B cell (primary cell): Measurements from ENCODE around the gene MESP1. TPM values are rescaled to one million over a fixed set of nuclear protein-coding genes. Genes with fewer than 3 reads are reported as not detected.

Experiments
- ATAC-seq: fragments of 200-7000 bp; cut with Tn5 transposase; one replicate; pipeline ENCODE4 v1.10.0; 2021; ENCODE audit warnings: low read depth, mild to moderate bottlenecking, moderate number of reproducible peaks, moderate library complexity
- CTCF ChIA-PET: fragments of 350-600 bp; sonication (Branson Sonifier 250); formaldehyde crosslinking; loops from one replicate; lab custom pipeline; 2021; ENCODE audit warnings: antibody characterized with exemption, inconsistent platforms; lab: Charles Lee
- POLR2A ChIA-PET: fragments of 350-600 bp; sonication (Branson Sonifier 250); formaldehyde crosslinking; loops from one replicate; lab custom pipeline; 2021; ENCODE audit warnings: antibody characterized with exemption; lab: Charles Lee
- DNase-seq: peaks from one replicate; pipeline ENCODE4 v3.0.0; 2013
- H2AFZ ChIP-seq: 2 replicates; pipeline ENCODE4 v1.6.1; 2012; ENCODE audit warnings: mild to moderate bottlenecking, low read depth, low read length; ENCODE audit not compliant: insufficient read depth, poor library complexity, severe bottlenecking
- H3K27ac ChIP-seq, 2 donors: 1 replicate in 1 of 2; 2 replicates in 1 of 2; pipeline ENCODE4 v1.5.1; 2012 to 2013; ENCODE audit warnings: low read length in 2 of 2, mild to moderate bottlenecking in 2 of 2, moderate library complexity in 1 of 2
- H3K27me3 ChIP-seq, 4 experiments: fragments of 200-600 bp in 1 of 4; sonication (generic) in 1 of 4; replicated peaks in 1 of 4; 1 replicate in 2 of 4; 2 replicates in 2 of 4; pipeline versions ENCODE4 v1.6.1 to v1.7.0; 2013 to 2016; ENCODE audit warnings: low read length in 3 of 4, mild to moderate bottlenecking in 2 of 4, mixed read lengths in 1 of 4, moderate library complexity in 1 of 4; ENCODE audit not compliant: insufficient read depth in 4 of 4, control insufficient read depth in 3 of 4; ENCODE audit errors: control extremely low read depth in 1 of 4
- H3K36me3 ChIP-seq, 2 experiments: replicated peaks in 1 of 2; 1 replicate in 1 of 2; 2 replicates in 1 of 2; pipeline versions ENCODE4 v1.6.1 to v1.7.1; 2013; ENCODE audit warnings: low read length in 1 of 2; ENCODE audit not compliant: insufficient read depth in 2 of 2, control insufficient read depth in 1 of 2; ENCODE audit errors: control extremely low read depth in 1 of 2, extremely low read depth in 1 of 2
- H3K4me1 ChIP-seq, 2 donors: fragments of 200-600 bp in 1 of 2; sonication (generic) in 1 of 2; 1 replicate in 1 of 2; 2 replicates in 1 of 2; pipeline versions ENCODE4 v1.5.1 to v1.6.1; 2013 to 2017; ENCODE audit warnings: low read length in 2 of 2; ENCODE audit not compliant: control insufficient read depth in 2 of 2, insufficient read depth in 2 of 2
- H3K4me2 ChIP-seq: replicated peaks from 2 replicates; pipeline ENCODE3; 2012; ENCODE audit warnings: mild to moderate bottlenecking, low read depth, low read length; ENCODE audit not compliant: poor library complexity, severe bottlenecking
- H3K4me3 ChIP-seq, 5 experiments: fragments of 200-600 bp in 1 of 5; sonication (generic) in 1 of 5; 1 replicate in 3 of 5; 2 replicates in 2 of 5; pipeline versions ENCODE4 v1.5.1 to v1.7.0; 2011 to 2016; ENCODE audit warnings: low read length in 4 of 5, mild to moderate bottlenecking in 4 of 5, low read depth in 2 of 5, control low read depth in 1 of 5, moderate library complexity in 1 of 5; ENCODE audit not compliant: insufficient read depth in 1 of 5; ENCODE audit errors: control extremely low read depth in 1 of 5, extremely low read depth in 1 of 5
- H3K79me2 ChIP-seq: fragments of 200-600 bp; sonication (generic); one replicate; pipeline ENCODE4 v1.6.0; 2016; ENCODE audit warnings: low read length; ENCODE audit not compliant: control insufficient read depth, insufficient read depth
- H3K9ac ChIP-seq: fragments of 200-600 bp; sonication (generic); 2 replicates; pipeline ENCODE4 v1.6.1; 2017; ENCODE audit warnings: mild to moderate bottlenecking, low read length, moderate library complexity
- H3K9me3 ChIP-seq, 3 donors: one replicate each; pipeline versions ENCODE4 v1.6.1 to v1.7.1; 2013; ENCODE audit warnings: low read length in 2 of 3; ENCODE audit not compliant: control insufficient read depth in 2 of 3, insufficient read depth in 1 of 3; ENCODE audit errors: control extremely low read depth in 1 of 3
- H4K20me1 ChIP-seq: 2 replicates; pipeline ENCODE4 v1.6.0; 2012; ENCODE audit warnings: mild to moderate bottlenecking, low read length; ENCODE audit not compliant: insufficient read depth, control insufficient read depth, poor library complexity, severe bottlenecking
- H3K27ac Mint-ChIP-seq: one replicate; pipeline ENCODE4 v1.8.0; 2021; ENCODE audit warnings: mixed read lengths
- H3K27me3 Mint-ChIP-seq: one replicate; pipeline ENCODE4 v1.8.0; 2021; ENCODE audit warnings: mixed read lengths
- H3K4me1 Mint-ChIP-seq: one replicate; pipeline ENCODE4 v1.8.0; 2021; ENCODE audit warnings: mixed read lengths
- H3K4me3 Mint-ChIP-seq: one replicate; pipeline ENCODE4 v1.8.0; 2021; ENCODE audit warnings: mixed read lengths
- H3K9me3 Mint-ChIP-seq: one replicate; pipeline ENCODE4 v1.8.0; 2022; ENCODE audit warnings: mixed read lengths; ENCODE audit not compliant: insufficient read depth
- EZH2 ChIP-seq: IDR thresholded peaks from 2 replicates; pipeline ENCODE4 v1.6.1; 2012; ENCODE audit warnings: borderline replicate concordance, low read depth, mild to moderate bottlenecking, moderate library complexity, low read length; ENCODE audit not compliant: insufficient read depth, poor library complexity, severe bottlenecking
- WGBS: methylation state at CpG from one replicate; pipeline ENCODE4 v1.1.5; 2013; ENCODE audit warnings: missing lambda C conversion rate; ENCODE audit not compliant: insufficient coverage; 5-methylcytosine and 5-hydroxymethylcytosine counted together
- intact Hi-C: fragments of 100-400 bp; cut with micrococcal nuclease; formaldehyde crosslinking; loops from one replicate; pipeline ENCODE4 v1.10.0; 2022
- polyA minus RNA-seq: library from RNA; depleted of rRNA, polyadenylated mRNA; stranded (reverse); fragments of >200 nt; gene quantifications from 2 replicates; pipeline ENCODE4 v1.2.3, GENCODE V29; 2012
- polyA plus RNA-seq: library from polyadenylated mRNA; depleted of rRNA; stranded (reverse); fragments of >200 nt; gene quantifications from 2 replicates; pipeline ENCODE4 v1.2.3, GENCODE V29; 2012
- total RNA-seq, 2 donors: library from RNA; stranded (reverse); fragments of 120-200 nt in 1 of 2; gene quantifications; 1 replicate in 1 of 2; 2 replicates in 1 of 2; pipeline versions ENCODE4 v1.2.3 to v1.2.4, GENCODE V29; 2013 to 2022
- TF ChIP-seq, protein P1 (sequence below): fragments of 200-600 bp; IDR thresholded peaks from one replicate; pipeline ENCODE4 v1.8.0; 2022; ENCODE audit warnings: antibody characterized with exemption, mild to moderate bottlenecking

The MESP1 gene, protein sequence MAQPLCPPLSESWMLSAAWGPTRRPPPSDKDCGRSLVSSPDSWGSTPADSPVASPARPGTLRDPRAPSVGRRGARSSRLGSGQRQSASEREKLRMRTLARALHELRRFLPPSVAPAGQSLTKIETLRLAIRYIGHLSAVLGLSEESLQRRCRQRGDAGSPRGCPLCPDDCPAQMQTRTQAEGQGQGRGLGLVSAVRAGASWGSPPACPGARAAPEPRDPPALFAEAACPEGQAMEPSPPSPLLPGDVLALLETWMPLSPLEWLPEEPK
- total RNA-seq: 0.49 and 0.51 TPM in 2 replicates
- total RNA-seq (2013): 0.28 TPM
- polyA plus RNA-seq: 0.25 and 0.43 TPM in 2 replicates
- 0.17 and 0.57 TPM in 2 replicates for polyA minus RNA-seq

DNA sequence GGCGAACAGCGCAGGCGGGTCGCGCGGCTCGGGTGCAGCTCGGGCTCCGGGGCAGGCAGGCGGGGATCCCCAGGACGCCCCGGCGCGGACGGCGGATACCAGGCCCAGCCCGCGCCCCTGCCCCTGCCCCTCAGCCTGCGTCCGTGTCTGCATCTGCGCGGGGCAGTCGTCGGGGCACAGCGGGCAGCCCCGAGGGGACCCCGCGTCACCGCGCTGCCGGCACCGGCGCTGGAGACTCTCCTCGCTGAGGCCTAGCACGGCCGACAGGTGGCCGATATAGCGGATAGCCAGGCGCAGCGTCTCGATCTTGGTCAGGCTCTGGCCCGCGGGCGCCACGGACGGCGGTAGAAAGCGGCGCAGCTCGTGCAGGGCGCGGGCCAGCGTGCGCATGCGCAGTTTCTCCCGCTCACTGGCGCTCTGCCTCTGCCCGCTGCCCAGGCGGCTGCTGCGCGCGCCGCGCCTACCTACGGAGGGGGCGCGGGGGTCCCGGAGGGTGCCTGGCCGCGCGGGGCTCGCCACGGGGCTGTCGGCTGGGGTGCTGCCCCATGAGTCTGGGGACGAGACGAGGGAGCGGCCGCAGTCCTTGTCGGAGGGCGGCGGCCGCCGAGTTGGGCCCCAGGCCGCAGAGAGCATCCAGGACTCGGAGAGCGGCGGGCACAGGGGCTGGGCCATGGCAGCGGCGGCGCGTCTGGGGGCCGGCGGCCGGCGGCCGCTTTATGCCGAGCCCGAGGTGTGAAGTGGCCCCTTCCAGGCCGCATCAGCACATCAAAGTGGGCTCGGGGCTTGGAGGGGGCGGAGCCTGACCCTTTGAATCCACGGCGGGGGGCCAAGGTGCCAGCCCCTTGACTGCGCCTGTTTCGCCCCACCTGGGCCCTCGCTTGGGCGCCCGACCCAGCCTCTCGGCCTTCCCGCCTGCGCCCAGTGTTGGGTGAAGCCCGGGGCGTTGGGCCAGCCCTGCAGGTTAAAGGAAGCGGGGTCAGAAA lies at the start of gene MESP1:
Gene MESP1 (minus strand): TSS at position 690 of the 983 bp plus-strand sequence. CDS start 18 bp downstream, at position 672.
- peak within 1 kb of the TSS; percentile 97 for H2AFZ ChIP-seq
- Mint-ChIP-seq H3K27me3 (peaks cover 19% of the 10 kb centered on the region), H3K27ac (peak within 1 kb of the TSS; percentile 53), H3K4me1 (peaks cover 6% of the 10 kb centered on the region), H3K4me3 (peak within 1 kb of the TSS; percentile 84), H3K9me3 (no peaks in the 10 kb centered on the region)
- H4K20me1 ChIP-seq: no peaks in the 10 kb centered on the region
- H3K79me2 ChIP-seq: no peaks in the 10 kb centered on the region
- peak within 1 kb of the TSS in 4 of 5 experiments; percentile 38 to 75 (median 63) for H3K4me3 ChIP-seq
- peaks cover 0 to 10% (median 4%) of the 10 kb centered on the region in 4 experiments for H3K27me3 ChIP-seq
- peak within 1 kb of the TSS in 1 of 2 donors; percentile 39 for H3K27ac ChIP-seq
- intact Hi-C loops: loop anchor here (1.0 to 2.0 kb wide), 2 partner anchors 26 to 308 kb away; partner anchors contain the start of gene MESP2
- ChIA-PET CTCF (interaction anchor here (1.0 to 5.6 kb wide), 6 partner anchors 10 to 335 kb away, joined by 3 to 27 read pairs (median 12); no protein-coding TSS in a partner anchor), POLR2A (interaction anchor here (0.7 kb wide), 1 partner anchor 143 kb away, joined by 4 read pairs; the partner anchor contains the start of gene AP3S2)
- no peak for TF ChIP-seq EZH2
- TF ChIP-seq, protein P1, sequence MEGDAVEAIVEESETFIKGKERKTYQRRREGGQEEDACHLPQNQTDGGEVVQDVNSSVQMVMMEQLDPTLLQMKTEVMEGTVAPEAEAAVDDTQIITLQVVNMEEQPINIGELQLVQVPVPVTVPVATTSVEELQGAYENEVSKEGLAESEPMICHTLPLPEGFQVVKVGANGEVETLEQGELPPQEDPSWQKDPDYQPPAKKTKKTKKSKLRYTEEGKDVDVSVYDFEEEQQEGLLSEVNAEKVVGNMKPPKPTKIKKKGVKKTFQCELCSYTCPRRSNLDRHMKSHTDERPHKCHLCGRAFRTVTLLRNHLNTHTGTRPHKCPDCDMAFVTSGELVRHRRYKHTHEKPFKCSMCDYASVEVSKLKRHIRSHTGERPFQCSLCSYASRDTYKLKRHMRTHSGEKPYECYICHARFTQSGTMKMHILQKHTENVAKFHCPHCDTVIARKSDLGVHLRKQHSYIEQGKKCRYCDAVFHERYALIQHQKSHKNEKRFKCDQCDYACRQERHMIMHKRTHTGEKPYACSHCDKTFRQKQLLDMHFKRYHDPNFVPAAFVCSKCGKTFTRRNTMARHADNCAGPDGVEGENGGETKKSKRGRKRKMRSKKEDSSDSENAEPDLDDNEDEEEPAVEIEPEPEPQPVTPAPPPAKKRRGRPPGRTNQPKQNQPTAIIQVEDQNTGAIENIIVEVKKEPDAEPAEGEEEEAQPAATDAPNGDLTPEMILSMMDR: peak; percentile 77
- ATAC-seq (peak; percentile 96), DNase-seq (peak; percentile 93)
- peaks cover 11 to 13% of the 10 kb centered on the region in 2 donors for H3K4me1 ChIP-seq
- H3K9me3 ChIP-seq: no peaks in the 10 kb centered on the region
- 3% methylated on average over 114 of the region's 114 CpGs for WGBS
- peak within 1 kb of the TSS; percentile 93 for H3K4me2 ChIP-seq
- H3K9ac ChIP-seq: peak within 1 kb of the TSS; percentile 79
- no peaks in the 10 kb centered on the region for H3K36me3 ChIP-seq
